ENCODE data around the gene SLFNL1. TPM values are rescaled to one million over a fixed set of nuclear protein-coding genes. Genes with fewer than 3 reads are reported as not detected.

Gene SLFNL1
- total and polyA plus RNA-seq, 9 donors = 0.28 to 0.90 (median 0.56) TPM

DNA sequence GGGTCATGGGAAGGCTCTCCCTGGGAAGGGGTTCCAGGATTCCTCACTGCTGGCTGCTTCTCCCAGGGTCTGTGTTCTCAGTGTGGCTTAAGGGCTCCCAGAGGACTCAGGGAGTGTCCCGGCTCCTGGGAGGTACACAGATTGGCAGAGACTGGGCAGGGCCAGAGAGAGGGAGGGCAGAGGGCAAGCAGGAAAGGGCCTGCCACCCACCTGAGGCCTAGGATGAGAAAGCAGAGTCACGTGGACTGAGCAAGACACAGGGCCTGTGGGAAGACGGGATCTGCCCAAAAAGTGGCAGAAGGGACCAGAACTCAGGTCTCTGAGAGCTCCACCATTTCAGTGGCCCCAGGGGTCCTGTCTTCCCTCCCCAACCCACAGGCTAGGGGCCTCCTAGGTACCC is 871 bp downstream of the SLFNL1 start:
- Histone ChIP-seq H3K4me3 (ENCODE audit: low read length) (no peak overlapping the region), H3K9me3 (replicated peaks; ENCODE audit: control insufficient read depth, low read depth, low read length) (no peaks in the 10 kb centered on the region), H3K36me3 (ENCODE audit: control insufficient read depth, insufficient read depth, low read length) (peaks cover 56% of the 10 kb centered on the region), H3K27me3 (ENCODE audit: control insufficient read depth, insufficient read depth, low read length) (no peaks in the 10 kb centered on the region), H3K27ac (ENCODE audit: low read length) (no peak overlapping the region), H3K4me1 (ENCODE audit: control insufficient read depth, insufficient read depth, low read length) (peaks cover 19% of the 10 kb centered on the region)
- DNase-seq = no peak
- WGBS (ENCODE audit: insufficient coverage) = 68% methylated on average over 2 of the region's 3 CpGs

DNA sequence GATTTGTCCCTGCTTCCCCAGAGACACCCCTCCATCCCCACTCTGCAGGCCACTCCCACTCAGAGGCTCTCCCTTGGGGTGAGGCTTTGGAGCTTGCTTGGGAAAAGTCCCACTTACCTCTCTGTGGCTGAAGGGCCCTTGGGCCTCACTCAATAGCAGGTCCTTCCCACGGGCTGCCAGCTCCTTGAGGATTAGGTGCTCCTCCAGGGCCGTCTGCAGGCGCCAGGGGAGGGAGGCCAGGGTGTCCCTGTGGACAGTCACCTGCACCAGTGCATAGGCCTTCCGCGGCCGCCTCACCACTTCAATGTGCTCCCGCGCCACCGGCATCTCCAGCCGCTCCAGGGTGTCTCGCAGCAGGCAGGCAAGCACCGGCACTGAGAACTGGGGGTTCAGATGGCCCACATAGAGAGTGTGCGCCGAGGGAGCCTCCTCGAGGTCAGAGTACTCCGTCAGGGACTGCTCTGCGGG is 1.4 kb downstream of the SLFNL1 start:
- Histone ChIP-seq H3K4me3 (ENCODE audit: low read length) (no peak overlapping the region), H3K27me3 (ENCODE audit: control insufficient read depth, insufficient read depth, low read length) (no peaks in the 10 kb centered on the region), H3K36me3 (ENCODE audit: control insufficient read depth, insufficient read depth, low read length) (peaks cover 52% of the 10 kb centered on the region), H3K9me3 (replicated peaks; ENCODE audit: control insufficient read depth, low read depth, low read length) (no peaks in the 10 kb centered on the region), H3K27ac (ENCODE audit: low read length) (no peak overlapping the region), H3K4me1 (ENCODE audit: control insufficient read depth, insufficient read depth, low read length) (peaks cover 24% of the 10 kb centered on the region)
- no peak for DNase-seq
- WGBS (ENCODE audit: insufficient coverage) = 88% methylated on average over 17 of the region's 17 CpGs

DNA sequence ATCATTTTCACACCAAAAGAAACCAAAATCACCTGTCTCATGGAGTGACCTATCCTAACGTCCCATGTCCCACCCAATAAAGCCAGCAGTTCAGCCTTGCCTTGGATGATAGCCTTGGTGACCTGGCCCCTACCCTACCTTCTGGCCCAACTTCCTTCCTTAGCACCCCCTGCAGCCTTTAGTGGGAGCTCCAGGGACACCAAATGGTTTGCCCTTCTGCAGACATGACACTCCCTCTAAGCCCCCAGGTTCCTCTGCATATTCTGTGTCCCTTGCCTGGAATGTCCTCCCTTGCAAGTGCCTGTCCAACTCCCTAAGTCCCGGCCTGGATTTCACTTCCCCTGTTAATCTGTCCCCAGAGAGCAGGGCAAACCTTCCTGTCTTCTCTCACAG is 2.2 kb downstream of the SLFNL1 start:
- DNase-seq = no peak
- WGBS (ENCODE audit: insufficient coverage) = 43% methylated on average over 2 of the region's 2 CpGs
- Histone ChIP-seq H3K9me3 (replicated peaks; ENCODE audit: control insufficient read depth, low read depth, low read length) (no peaks in the 10 kb centered on the region), H3K27ac (ENCODE audit: low read length) (no peak overlapping the region), H3K27me3 (ENCODE audit: control insufficient read depth, insufficient read depth, low read length) (no peaks in the 10 kb centered on the region), H3K4me1 (ENCODE audit: control insufficient read depth, insufficient read depth, low read length) (peaks cover 32% of the 10 kb centered on the region), H3K36me3 (ENCODE audit: control insufficient read depth, insufficient read depth, low read length) (peaks cover 50% of the 10 kb centered on the region), H3K4me3 (ENCODE audit: low read length) (no peak overlapping the region)

DNA sequence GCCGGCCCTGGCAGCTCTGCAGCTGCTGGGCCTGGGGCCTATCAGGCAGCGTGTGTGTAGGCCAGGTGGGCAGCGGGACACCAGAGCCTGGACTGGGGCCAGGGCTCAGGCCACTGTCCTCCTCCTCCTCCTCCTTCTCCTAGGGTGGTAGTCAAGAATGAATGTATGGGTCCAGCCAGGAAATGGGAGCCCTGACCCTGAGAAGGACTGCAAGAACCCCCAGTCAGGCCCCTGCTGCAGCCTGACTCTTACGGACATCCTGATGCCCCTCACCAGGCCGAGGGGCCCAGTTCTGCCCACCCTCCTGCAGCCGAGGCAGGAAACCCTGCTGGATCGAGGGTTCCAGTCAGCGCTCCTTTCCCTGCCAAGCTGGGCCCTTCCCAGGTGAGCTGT is 3.5 kb downstream of the SLFNL1 start:
- Histone ChIP-seq H3K27me3 (ENCODE audit: control insufficient read depth, insufficient read depth, low read length) (no peaks in the 10 kb centered on the region), H3K27ac (ENCODE audit: low read length) (no peak overlapping the region), H3K9me3 (replicated peaks; ENCODE audit: control insufficient read depth, low read depth, low read length) (no peaks in the 10 kb centered on the region), H3K4me3 (ENCODE audit: low read length) (no peak overlapping the region), H3K4me1 (ENCODE audit: control insufficient read depth, insufficient read depth, low read length) (peaks cover 44% of the 10 kb centered on the region), H3K36me3 (ENCODE audit: control insufficient read depth, insufficient read depth, low read length) (peaks cover 50% of the 10 kb centered on the region)
- no peak for DNase-seq
- WGBS (ENCODE audit: insufficient coverage) = 67% methylated on average over 4 of the region's 8 CpGs

DNA sequence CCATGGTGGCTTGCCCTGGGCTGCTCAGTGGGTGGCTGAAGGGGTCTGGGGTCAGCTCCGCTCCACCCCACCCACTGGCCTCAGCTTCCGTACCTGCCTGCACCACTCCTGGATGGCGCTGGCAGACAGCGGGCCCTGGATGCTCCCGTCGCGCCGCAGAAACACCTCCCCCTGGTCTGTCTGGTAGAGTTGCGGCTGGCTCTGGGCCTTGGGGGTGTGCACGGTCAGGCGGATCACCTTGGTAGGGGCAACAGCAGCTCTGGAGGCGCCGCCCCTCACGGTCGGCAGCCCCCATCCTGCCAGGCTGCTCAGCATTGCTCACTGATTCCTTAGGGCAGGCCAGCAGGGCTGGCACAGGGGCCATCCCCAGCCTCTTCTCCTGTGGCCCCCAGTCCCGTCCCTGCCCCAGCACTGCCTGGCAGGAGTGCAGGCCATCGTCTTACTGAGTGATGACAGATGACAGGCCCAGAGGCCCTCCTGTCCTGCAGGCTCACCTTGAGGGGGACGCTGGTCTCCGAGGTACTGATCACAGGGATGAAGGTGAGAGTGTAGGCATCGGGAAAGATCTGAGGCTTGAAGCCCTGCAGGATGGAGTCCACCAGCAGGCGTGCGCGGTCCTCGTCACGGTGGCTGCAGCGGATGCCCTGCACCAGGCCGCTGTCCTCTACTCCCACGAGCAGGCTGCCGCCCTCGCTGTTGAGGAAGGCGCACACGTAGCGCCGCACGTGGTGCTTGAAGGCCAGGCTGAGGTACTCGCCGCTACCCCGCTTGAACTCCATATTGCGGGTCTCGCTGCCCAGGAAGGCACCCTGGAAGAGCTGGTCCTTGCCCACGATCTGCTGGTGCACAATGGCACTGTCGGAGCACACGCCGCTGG is 4.1 kb downstream of the SLFNL1 start:
- Histone ChIP-seq H3K9me3 (replicated peaks; ENCODE audit: control insufficient read depth, low read depth, low read length) (no peaks in the 10 kb centered on the region), H3K27ac (ENCODE audit: low read length) (no peak overlapping the region), H3K36me3 (ENCODE audit: control insufficient read depth, insufficient read depth, low read length) (peaks cover 54% of the 10 kb centered on the region), H3K4me3 (ENCODE audit: low read length) (no peak overlapping the region), H3K27me3 (ENCODE audit: control insufficient read depth, insufficient read depth, low read length) (no peaks in the 10 kb centered on the region), H3K4me1 (ENCODE audit: control insufficient read depth, insufficient read depth, low read length) (peaks cover 44% of the 10 kb centered on the region)
- WGBS (ENCODE audit: insufficient coverage) = 93% methylated on average over 36 of the region's 44 CpGs
- DNase-seq = no peak

DNA sequence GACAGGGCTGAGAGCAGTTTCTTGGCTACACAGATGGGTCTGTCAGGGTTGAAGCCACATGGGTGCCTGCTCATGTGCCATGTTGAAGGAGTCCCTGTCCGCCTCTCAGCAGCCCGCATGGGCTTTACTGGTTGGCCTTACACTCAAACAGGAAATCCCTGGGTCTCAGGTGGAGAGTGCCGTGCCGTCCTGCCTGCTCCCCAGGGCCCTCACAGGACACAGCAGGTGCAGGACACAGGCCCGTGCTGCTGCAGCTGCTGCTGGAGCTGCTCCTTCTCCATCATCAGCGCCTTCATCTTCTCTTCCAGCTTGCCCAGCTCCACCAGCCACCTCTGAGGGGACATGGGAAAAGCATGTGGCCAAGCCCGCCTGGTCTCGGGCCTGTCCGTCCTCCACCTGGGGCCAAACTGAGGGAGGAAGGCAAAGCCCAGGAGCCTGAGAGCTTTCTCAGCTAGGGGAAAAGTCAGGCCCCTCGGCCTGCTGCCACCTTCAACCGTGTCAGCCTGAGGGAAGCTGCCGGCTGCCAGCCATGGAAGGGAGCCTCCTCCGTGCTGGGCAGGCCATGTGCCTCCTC is 5.5 kb downstream of the SLFNL1 start:
- Histone ChIP-seq H3K9me3 (replicated peaks; ENCODE audit: control insufficient read depth, low read depth, low read length) (no peaks in the 10 kb centered on the region), H3K4me1 (ENCODE audit: control insufficient read depth, insufficient read depth, low read length) (peaks cover 33% of the 10 kb centered on the region), H3K27ac (ENCODE audit: low read length) (peak overlapping the region; percentile 38), H3K36me3 (ENCODE audit: control insufficient read depth, insufficient read depth, low read length) (peaks cover 67% of the 10 kb centered on the region), H3K27me3 (ENCODE audit: control insufficient read depth, insufficient read depth, low read length) (no peaks in the 10 kb centered on the region), H3K4me3 (ENCODE audit: low read length) (no peak overlapping the region)
- DNase-seq = no peak
- 52% methylated on average over 12 of the region's 13 CpGs for WGBS (ENCODE audit: insufficient coverage)

DNA sequence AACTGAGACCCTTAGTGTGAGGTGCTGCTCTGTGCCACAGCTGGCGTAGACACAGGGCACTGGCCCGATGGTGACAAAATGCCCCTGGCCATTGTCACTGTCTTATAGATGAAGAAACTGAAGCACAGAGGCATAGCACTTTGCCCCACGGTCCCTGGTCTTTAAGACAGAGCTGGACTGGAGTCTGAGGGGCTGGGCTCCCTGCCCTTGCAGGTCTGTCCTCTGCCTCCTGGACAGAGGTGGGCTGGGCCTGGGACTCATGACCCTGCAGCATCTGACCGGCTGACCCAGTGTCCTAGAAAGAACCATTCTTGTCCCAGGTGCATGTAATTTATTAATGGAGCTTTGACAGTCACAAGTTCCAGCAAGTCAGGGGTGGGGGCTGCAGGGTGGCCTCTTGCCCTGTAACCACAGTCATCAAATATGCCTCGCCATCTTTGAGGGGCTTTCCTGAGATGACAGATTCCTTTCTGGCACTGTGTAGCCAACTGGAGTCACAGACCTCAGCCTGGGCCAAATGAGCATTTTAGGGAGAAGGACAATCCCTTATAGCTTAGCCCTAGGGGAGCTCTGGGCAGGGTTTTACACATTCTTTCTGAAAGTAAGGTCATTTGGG is 6.1 kb downstream of the SLFNL1 start:
- H3K4me1 ChIP-seq (ENCODE audit: control insufficient read depth, insufficient read depth, low read length) = peaks cover 33% of the 10 kb centered on the region
- 46% methylated on average over 5 of the region's 5 CpGs for WGBS (ENCODE audit: insufficient coverage)
- H3K27ac ChIP-seq (ENCODE audit: low read length) = peak overlapping the region; percentile 83
- H3K36me3 ChIP-seq (ENCODE audit: control insufficient read depth, insufficient read depth, low read length) = peaks cover 69% of the 10 kb centered on the region
- H3K4me3 ChIP-seq (ENCODE audit: low read length) = no peak overlapping the region
- no peak for DNase-seq
- H3K9me3 ChIP-seq (replicated peaks; ENCODE audit: control insufficient read depth, low read depth, low read length) = no peaks in the 10 kb centered on the region
- no peaks in the 10 kb centered on the region for H3K27me3 ChIP-seq (ENCODE audit: control insufficient read depth, insufficient read depth, low read length)

DNA sequence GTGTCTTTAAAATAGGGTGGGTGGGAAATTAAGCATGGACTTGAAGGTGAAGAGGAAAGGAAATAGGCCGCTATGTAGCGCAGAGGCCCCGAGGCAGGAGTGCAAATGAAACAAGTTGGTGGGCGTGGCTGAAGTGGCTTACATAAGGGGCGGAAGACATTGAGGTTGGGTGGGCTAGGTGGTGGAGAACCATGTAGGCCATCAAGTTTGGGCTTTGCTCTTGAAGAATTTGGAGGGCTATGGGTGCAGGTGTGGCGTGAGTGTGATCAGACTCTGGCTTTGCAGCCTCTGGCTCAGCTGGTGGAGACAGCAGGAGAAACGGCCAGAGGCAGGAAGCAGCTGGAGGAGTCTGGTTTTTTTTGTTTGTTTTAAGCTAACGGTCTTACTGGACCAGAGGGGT is 6.7 kb downstream of the SLFNL1 start:
- peaks cover 70% of the 10 kb centered on the region for H3K36me3 ChIP-seq (ENCODE audit: control insufficient read depth, insufficient read depth, low read length)
- H3K4me3 ChIP-seq (ENCODE audit: low read length) = no peak overlapping the region
- peak overlapping the region; percentile 83 for H3K27ac ChIP-seq (ENCODE audit: low read length)
- 71% methylated on average over 8 of the region's 8 CpGs for WGBS (ENCODE audit: insufficient coverage)
- peak; percentile 47 for DNase-seq
- no peaks in the 10 kb centered on the region for H3K27me3 ChIP-seq (ENCODE audit: control insufficient read depth, insufficient read depth, low read length)
- no peaks in the 10 kb centered on the region for H3K9me3 ChIP-seq (replicated peaks; ENCODE audit: control insufficient read depth, low read depth, low read length)
- H3K4me1 ChIP-seq (ENCODE audit: control insufficient read depth, insufficient read depth, low read length) = peaks cover 33% of the 10 kb centered on the region

DNA sequence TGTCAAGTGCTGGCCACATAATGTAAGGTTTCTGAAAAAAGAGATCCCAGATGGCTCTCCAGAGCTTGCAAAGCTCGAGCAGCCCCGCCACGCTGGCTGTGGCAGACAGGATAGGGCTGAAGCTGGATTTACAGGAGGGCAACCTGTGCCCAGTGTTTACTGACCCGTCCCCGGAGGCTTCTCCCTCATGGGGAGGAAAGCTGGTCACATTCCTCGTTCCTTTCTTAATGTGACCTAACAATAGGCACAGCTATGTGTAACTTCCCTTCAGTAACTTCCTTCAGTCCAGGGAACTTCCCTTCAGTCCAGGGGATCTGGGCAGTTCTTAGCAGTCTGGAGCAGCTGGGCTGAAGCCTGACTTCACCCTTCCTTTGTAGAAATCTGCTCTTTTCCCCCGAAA is 7.7 kb downstream of the SLFNL1 start:
- no peaks in the 10 kb centered on the region for H3K27me3 ChIP-seq (ENCODE audit: control insufficient read depth, insufficient read depth, low read length)
- 78% methylated on average over 5 of the region's 7 CpGs for WGBS (ENCODE audit: insufficient coverage)
- H3K4me1 ChIP-seq (ENCODE audit: control insufficient read depth, insufficient read depth, low read length) = peaks cover 33% of the 10 kb centered on the region
- H3K9me3 ChIP-seq (replicated peaks; ENCODE audit: control insufficient read depth, low read depth, low read length) = no peaks in the 10 kb centered on the region
- peaks cover 77% of the 10 kb centered on the region for H3K36me3 ChIP-seq (ENCODE audit: control insufficient read depth, insufficient read depth, low read length)
- peak overlapping the region; percentile 83 for H3K27ac ChIP-seq (ENCODE audit: low read length)
- H3K4me3 ChIP-seq (ENCODE audit: low read length) = no peak overlapping the region
- peak; percentile 64 for DNase-seq

DNA sequence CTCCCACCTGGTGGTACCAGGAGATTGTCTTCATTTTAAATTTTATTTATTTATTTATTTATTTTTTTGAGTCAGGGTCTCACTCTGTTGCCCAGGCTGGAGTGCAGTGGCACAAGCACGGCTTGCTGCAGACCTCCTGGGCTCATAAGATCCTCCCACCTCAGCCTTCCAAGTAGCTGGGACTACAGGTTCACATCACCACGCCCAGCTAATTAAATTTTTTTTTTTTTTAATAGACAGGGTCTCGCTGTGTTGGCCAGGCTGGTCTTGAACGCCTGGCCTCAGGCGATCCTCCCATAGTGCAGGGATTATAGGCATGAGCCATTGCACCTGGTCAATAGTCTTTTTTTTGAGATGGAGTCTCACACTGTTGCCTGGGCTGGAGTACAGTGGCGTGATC is 8.5 kb downstream of the SLFNL1 start:
- H3K4me3 ChIP-seq (ENCODE audit: low read length) = no peak overlapping the region
- WGBS (ENCODE audit: insufficient coverage) = 87% methylated on average over 5 of the region's 6 CpGs

More for the DNA sequence above, 8.5 kb downstream of the SLFNL1 start:
- no peak for DNase-seq
- no peaks in the 10 kb centered on the region for H3K27me3 ChIP-seq (ENCODE audit: control insufficient read depth, insufficient read depth, low read length)
- no peaks in the 10 kb centered on the region for H3K9me3 ChIP-seq (replicated peaks; ENCODE audit: control insufficient read depth, low read depth, low read length)
- peaks cover 33% of the 10 kb centered on the region for H3K4me1 ChIP-seq (ENCODE audit: control insufficient read depth, insufficient read depth, low read length)
- H3K27ac ChIP-seq (ENCODE audit: low read length) = peak overlapping the region; percentile 83
- peaks cover 78% of the 10 kb centered on the region for H3K36me3 ChIP-seq (ENCODE audit: control insufficient read depth, insufficient read depth, low read length)
